CD4-positive, alpha-beta memory T cell (primary cell): ENCODE data around the gene CLSTN2. TPM values are rescaled to one million over a fixed set of nuclear protein-coding genes. Genes with fewer than 3 reads are reported as not detected.

Experiments used
- CTCF ChIA-PET: fragments of 350-600 bp; sonication (Branson Sonifier 250); formaldehyde crosslinking; loops from one replicate; lab custom pipeline; 2021; ENCODE audit warnings: inconsistent platforms; ENCODE audit not compliant: partially characterized antibody; lab: Charles Lee
- POLR2A ChIA-PET: fragments of 350-600 bp; sonication (Branson Sonifier 250); formaldehyde crosslinking; loops from one replicate; lab custom pipeline; 2021; ENCODE audit not compliant: partially characterized antibody; lab: Charles Lee
- DNase-seq, 5 donors: peaks; one replicate each; pipeline versions ENCODE4 v3.0.0 to v3.0.0-alpha.2; 2020 to 2022; ENCODE audit warnings: mixed read lengths in 1 of 5
- H3K27ac ChIP-seq: one replicate; pipeline ENCODE4 v1.7.0; 2013; ENCODE audit warnings: low read depth, low read length
- H3K27me3 ChIP-seq: 2 replicates; pipeline ENCODE4 v1.7.0; 2013; ENCODE audit warnings: mild to moderate bottlenecking, low read length, moderate library complexity; ENCODE audit not compliant: insufficient read depth
- H3K36me3 ChIP-seq: 2 replicates; pipeline ENCODE4 v1.7.0; 2013; ENCODE audit warnings: mild to moderate bottlenecking, low read length, moderate library complexity; ENCODE audit not compliant: insufficient read depth
- H3K4me1 ChIP-seq: 2 replicates; pipeline ENCODE4 v1.7.0; 2013; ENCODE audit warnings: mild to moderate bottlenecking, low read length, moderate library complexity; ENCODE audit not compliant: insufficient read depth
- H3K4me3 ChIP-seq, 2 donors: one replicate each; pipeline ENCODE4 v1.7.0; 2013; ENCODE audit warnings: low read length in 2 of 2, mild to moderate bottlenecking in 1 of 2
- H3K9me3 ChIP-seq, 2 donors: one replicate each; pipeline ENCODE4 v1.7.0; 2013; ENCODE audit warnings: low read length in 2 of 2, control low read depth in 1 of 2; ENCODE audit not compliant: control insufficient read depth in 1 of 2
- H3K27ac Mint-ChIP-seq, 7 donors: one replicate each; pipeline ENCODE4 v1.8.0; 2020 to 2021; ENCODE audit warnings: mixed read lengths in 7 of 7, mild to moderate bottlenecking in 6 of 7, inconsistent platforms in 3 of 7, moderate library complexity in 3 of 7
- H3K27me3 Mint-ChIP-seq, 2 donors: one replicate each; pipeline ENCODE4 v1.8.0; 2020 to 2021; ENCODE audit warnings: mixed read lengths in 2 of 2
- H3K36me3 Mint-ChIP-seq, 2 donors: one replicate each; pipeline ENCODE4 v1.8.0; 2020 to 2021; ENCODE audit warnings: mixed read lengths in 2 of 2, inconsistent platforms in 1 of 2, mild to moderate bottlenecking in 1 of 2
- H3K4me1 Mint-ChIP-seq, 4 donors: one replicate each; pipeline ENCODE4 v1.8.0; 2020 to 2021; ENCODE audit warnings: mixed read lengths in 4 of 4, mild to moderate bottlenecking in 1 of 4
- H3K4me3 Mint-ChIP-seq, 8 donors: one replicate each; pipeline ENCODE4 v1.8.0; 2020 to 2021; ENCODE audit warnings: mixed read lengths in 8 of 8, mild to moderate bottlenecking in 7 of 8, moderate library complexity in 6 of 8, inconsistent platforms in 3 of 8
- H3K9me3 Mint-ChIP-seq, 8 donors: one replicate each; pipeline ENCODE4 v1.8.0; 2020 to 2021; ENCODE audit warnings: mixed read lengths in 8 of 8, mild to moderate bottlenecking in 5 of 8, inconsistent platforms in 3 of 8, moderate library complexity in 1 of 8
- intact Hi-C: fragments of 100-400 bp; cut with micrococcal nuclease; formaldehyde crosslinking; loops from one replicate; pipeline ENCODE4 v1.15.1; 2023
- polyA plus RNA-seq, 2 donors: library from polyadenylated mRNA; unstranded; fragments of 300-500 nt; fragmentation: Illumina TruSeq; gene quantifications; one replicate each; pipeline ENCODE4 v1.2.3, GENCODE V29; 2021
- total RNA-seq, 2 experiments: library from RNA; stranded (reverse); gene quantifications; one replicate each; pipeline ENCODE4 v1.2.3, GENCODE V29; 2021

The CLSTN2 gene
- total and polyA plus RNA-seq, 4 experiments from 2014 or later, result not detected

DNA sequence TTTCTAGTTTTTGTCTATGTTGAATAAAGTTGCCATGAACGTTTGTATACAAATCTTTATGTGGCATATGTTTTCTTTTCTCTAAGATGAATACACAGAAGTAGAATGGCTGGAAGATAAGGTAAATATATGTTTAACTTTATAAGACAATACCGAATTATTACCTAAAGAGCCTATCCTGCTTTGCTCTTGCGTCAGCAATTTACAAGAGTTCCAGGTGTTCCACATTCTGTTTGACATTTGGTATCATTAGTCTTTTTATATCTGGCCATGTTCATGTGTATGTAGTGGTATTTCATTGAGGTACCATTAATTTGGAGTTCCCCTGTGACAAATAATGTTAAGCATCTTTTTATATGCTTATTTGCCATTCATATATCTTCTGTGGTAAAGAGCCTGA is 668.8 kb downstream of the CLSTN2 start:
- Histone ChIP-seq H3K4me1 (no peaks in the 10 kb centered on the region), H3K27ac (no peak overlapping the region), H3K36me3 (no peaks in the 10 kb centered on the region), H3K27me3 (no peaks in the 10 kb centered on the region), H3K4me3 (no peak overlapping the region), H3K9me3 (no peaks in the 10 kb centered on the region)
- Mint-ChIP-seq H3K36me3 (no peaks in the 10 kb centered on the region), H3K9me3 (peaks cover 0 to 11% (median 2%) of the 10 kb centered on the region in 8 donors), H3K4me1 (no peaks in the 10 kb centered on the region), H3K27ac (no peak overlapping the region), H3K27me3 (no peaks in the 10 kb centered on the region), H3K4me3 (no peak overlapping the region)
- POLR2A ChIA-PET, result no interaction called here
- CTCF ChIA-PET, result no interaction called here
- intact Hi-C loops, result no loop called here
- DNase-seq, result no peak

DNA sequence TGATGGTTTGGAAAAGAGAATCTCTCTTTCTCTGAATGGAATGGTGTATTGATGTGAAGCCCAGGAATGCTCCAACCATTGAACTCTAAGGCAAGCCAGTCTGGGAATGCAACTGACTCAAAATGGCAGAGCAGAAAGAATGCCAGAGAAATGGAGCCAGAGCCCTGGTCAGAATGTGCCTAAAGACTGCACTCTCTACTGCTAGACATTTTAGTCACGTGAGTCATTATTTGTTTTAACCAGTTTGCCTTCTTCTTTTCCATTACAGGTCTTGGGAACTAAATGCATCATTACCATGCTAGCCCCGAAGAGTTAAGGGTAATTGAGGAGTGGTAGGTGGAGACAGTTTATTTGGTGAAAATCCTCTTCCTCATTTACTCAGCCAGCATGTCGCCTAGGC is 675.6 kb downstream of the CLSTN2 start:
- Histone ChIP-seq H3K27ac (no peak overlapping the region), H3K27me3 (no peaks in the 10 kb centered on the region), H3K4me1 (no peaks in the 10 kb centered on the region), H3K9me3 (no peaks in the 10 kb centered on the region), H3K36me3 (no peaks in the 10 kb centered on the region), H3K4me3 (no peak overlapping the region)
- Mint-ChIP-seq H3K4me3 (no peak overlapping the region), H3K9me3 (peaks cover 0 to 11% (median 6%) of the 10 kb centered on the region in 8 donors), H3K36me3 (no peaks in the 10 kb centered on the region), H3K27me3 (no peaks in the 10 kb centered on the region), H3K27ac (no peak overlapping the region), H3K4me1 (no peaks in the 10 kb centered on the region)
- DNase-seq, result no peak
- POLR2A ChIA-PET, result no interaction called here
- intact Hi-C loops, result no loop called here
- CTCF ChIA-PET, result no interaction called here

DNA sequence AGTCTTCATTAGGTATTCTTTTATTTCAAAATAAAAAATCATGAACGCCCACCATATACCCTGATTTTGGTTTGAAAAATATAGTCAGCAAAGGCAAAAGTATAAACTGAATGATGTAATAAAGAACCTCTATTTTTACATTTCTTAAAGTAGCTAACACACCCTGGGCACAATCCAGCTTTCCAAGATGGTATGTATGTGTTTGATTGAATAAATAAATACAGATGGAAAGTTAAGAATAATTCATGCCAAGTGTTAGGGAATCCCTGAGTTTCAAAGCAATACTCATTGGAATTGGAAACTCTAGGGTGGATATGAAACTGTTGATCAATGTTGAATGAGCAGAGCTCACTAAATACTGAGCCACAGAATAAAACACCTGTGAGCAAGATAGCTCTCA is 679.0 kb downstream of the CLSTN2 start:
- Histone ChIP-seq H3K36me3 (no peaks in the 10 kb centered on the region), H3K4me3 (no peak overlapping the region), H3K27ac (no peak overlapping the region), H3K9me3 (no peaks in the 10 kb centered on the region), H3K4me1 (no peaks in the 10 kb centered on the region), H3K27me3 (no peaks in the 10 kb centered on the region)
- ChIA-PET CTCF (no interaction called here), POLR2A (no interaction called here)
- Mint-ChIP-seq H3K4me3 (no peak overlapping the region), H3K9me3 (peaks cover 3 to 22% (median 9%) of the 10 kb centered on the region in 8 donors), H3K36me3 (no peaks in the 10 kb centered on the region), H3K4me1 (no peaks in the 10 kb centered on the region), H3K27me3 (no peaks in the 10 kb centered on the region), H3K27ac (no peak overlapping the region)
- intact Hi-C loops, result no loop called here
- no peak for DNase-seq

DNA sequence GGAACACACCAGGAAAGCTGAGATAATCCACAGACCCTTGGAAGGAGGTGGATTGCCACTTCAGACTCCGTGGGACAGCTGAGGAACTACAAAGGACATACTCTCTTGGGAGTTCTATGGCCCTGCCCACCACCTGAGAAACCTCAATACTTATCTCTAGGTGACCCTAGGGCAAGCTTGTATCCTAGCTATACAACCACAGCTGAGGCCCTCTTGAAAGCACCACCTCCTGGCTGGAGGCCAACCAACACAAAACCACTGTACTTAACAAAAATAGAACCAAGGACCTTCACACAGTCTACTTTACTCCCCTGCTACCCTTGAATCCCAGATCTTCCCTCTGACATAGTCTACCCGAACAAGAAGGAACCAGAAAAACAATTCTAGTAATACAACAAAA is 682.1 kb downstream of the CLSTN2 start:
- Histone ChIP-seq H3K4me1 (no peaks in the 10 kb centered on the region), H3K27me3 (no peaks in the 10 kb centered on the region), H3K9me3 (no peaks in the 10 kb centered on the region), H3K27ac (no peak overlapping the region), H3K4me3 (no peak overlapping the region), H3K36me3 (no peaks in the 10 kb centered on the region)
- peaks cover 0 to 22% (median 8%) of the 10 kb centered on the region in 8 donors for H3K9me3 Mint-ChIP-seq
- ChIA-PET POLR2A (interaction anchor here (0.8 kb wide), 1 partner anchor 11 kb away, joined by 3 read pairs; no protein-coding TSS in a partner anchor), CTCF (no interaction called here)
- no peaks in the 10 kb centered on the region for H3K4me1 Mint-ChIP-seq
- intact Hi-C loops, result no loop called here
- no peak overlapping the region for H3K27ac Mint-ChIP-seq
- H3K36me3 Mint-ChIP-seq, result no peaks in the 10 kb centered on the region
- no peak overlapping the region for H3K4me3 Mint-ChIP-seq
- DNase-seq, result no peak
- no peaks in the 10 kb centered on the region for H3K27me3 Mint-ChIP-seq

DNA sequence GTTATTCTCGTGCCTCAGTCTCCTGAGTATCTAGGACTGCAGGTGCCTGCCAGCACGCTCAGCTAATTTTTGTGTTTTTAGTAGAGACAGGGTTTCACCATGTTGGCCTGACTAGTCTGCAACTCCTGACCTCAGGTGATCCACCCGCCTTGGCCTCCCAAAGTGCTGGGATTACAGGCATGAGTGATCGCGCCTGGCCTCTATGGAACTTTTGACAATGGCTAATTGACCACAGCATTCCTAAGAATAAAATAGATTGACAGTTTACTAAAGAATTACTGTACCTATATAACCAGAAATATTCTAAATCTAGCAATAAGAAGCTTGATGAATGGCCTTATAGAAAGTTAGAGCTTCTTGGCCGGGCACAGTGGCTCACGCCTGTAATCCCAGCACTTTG is 691.9 kb downstream of the CLSTN2 start:
- Histone ChIP-seq H3K4me3 (no peak overlapping the region), H3K27ac (no peak overlapping the region), H3K4me1 (no peaks in the 10 kb centered on the region), H3K27me3 (no peaks in the 10 kb centered on the region), H3K36me3 (no peaks in the 10 kb centered on the region), H3K9me3 (no peaks in the 10 kb centered on the region)
- no peaks in the 10 kb centered on the region for H3K36me3 Mint-ChIP-seq
- POLR2A ChIA-PET, result no interaction called here
- no peak for DNase-seq
- CTCF ChIA-PET, result no interaction called here
- H3K4me1 Mint-ChIP-seq, result no peaks in the 10 kb centered on the region
- intact Hi-C loops, result no loop called here
- peaks cover 0 to 2% (median 0%) of the 10 kb centered on the region in 8 donors for H3K9me3 Mint-ChIP-seq
- no peak overlapping the region for H3K27ac Mint-ChIP-seq
- no peak overlapping the region for H3K4me3 Mint-ChIP-seq
- H3K27me3 Mint-ChIP-seq, result no peaks in the 10 kb centered on the region
